ENCODE data around the gene ITGB5.

DNA sequence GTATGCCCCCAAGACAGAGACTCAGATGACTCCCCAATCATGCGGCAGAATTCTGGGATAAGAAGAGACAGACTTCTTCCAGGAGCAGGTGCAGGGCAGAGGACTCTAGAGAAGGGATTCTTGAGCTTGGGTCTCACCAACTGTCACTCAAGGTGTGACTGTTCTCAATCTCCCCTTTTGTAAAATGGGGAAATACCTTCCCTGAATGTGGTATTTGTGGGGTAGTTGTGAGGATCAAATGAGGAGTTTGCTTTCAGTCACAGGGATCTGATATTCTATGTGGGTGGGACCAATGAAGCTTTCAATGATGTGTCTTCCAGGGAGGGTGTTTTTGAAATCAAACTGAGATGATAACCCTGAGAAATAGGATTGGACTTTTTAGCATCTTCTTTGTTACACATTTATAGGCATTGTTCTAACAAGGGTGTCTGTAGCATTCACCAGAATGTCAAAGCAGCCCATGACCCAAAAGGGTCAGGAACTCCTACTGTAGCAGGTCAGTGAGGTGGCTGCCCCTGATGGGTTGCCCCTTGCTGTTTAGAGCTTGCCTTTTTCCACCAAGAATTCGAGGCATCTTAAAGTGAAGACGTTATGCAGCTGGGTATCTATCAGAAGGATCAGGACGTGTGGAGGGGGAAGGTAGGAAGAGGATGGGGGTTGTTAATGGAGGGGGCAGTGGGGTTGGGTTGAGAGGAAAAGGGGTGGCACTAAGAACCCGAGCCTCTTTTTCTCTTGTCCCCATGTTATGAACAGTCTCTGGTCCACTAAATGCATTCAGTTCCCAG is 128.1 kb downstream of the ITGB5 start:
- no peak for TF ChIP-seq POLR2A (IDR thresholded peaks at IDR 0.05; ENCODE audit: low read length)
- TF ChIP-seq GATA1 (IDR thresholded peaks at IDR 0.05; ENCODE audit: low read depth, low read length), result no peak
